Lower lobe of right lung (tissue), 2 donors: ENCODE data around the gene CCDC117. TPM values are rescaled to one million over a fixed set of nuclear protein-coding genes. Genes with fewer than 3 reads are reported as not detected.

ENCODE experiments used
- ATAC-seq, 2 donors: fragments of 200-7000 bp; cut with Tn5 transposase; one replicate each; pipeline ENCODE4 v1.9.1; 2020 to 2022; ENCODE audit warnings: mild to moderate bottlenecking in 2 of 2, moderate library complexity in 2 of 2
- DNase-seq: peaks from one replicate; pipeline ENCODE4 v3.0.0-alpha.2; 2020
- H3K27ac ChIP-seq: fragments of 200-600 bp; one replicate; pipeline ENCODE4 v1.8.0; 2022
- H3K27me3 ChIP-seq: fragments of 200-600 bp; one replicate; pipeline ENCODE4 v1.8.0; 2022; ENCODE audit warnings: low read depth
- H3K36me3 ChIP-seq: fragments of 200-600 bp; one replicate; pipeline ENCODE4 v1.8.0; 2022; ENCODE audit warnings: mild to moderate bottlenecking
- H3K4me1 ChIP-seq: fragments of 200-600 bp; one replicate; pipeline ENCODE4 v1.8.0; 2022
- H3K4me3 ChIP-seq: fragments of 200-600 bp; one replicate; pipeline ENCODE4 v1.8.0; 2022; ENCODE audit warnings: mild to moderate bottlenecking
- H3K9me3 ChIP-seq: fragments of 200-600 bp; one replicate; pipeline ENCODE4 v1.8.0; 2022
- intact Hi-C: fragments of 100-400 bp; cut with DNase I; formaldehyde crosslinking; loops from one replicate; pipeline ENCODE4 v1.11.0; 2022
- total RNA-seq: library from RNA; stranded (reverse); fragmentation: NEBNext Ultra II Directional; extraction: Animal tissue kit (Norgen Biotek cat#: 25700); gene quantifications from one replicate; pipeline ENCODE4 v1.2.1, GENCODE V29; 2021
- TF ChIP-seq, protein P1 (sequence below): fragments of 200-600 bp; IDR thresholded peaks from one replicate; pipeline ENCODE4 v1.8.0; 2022; ENCODE audit warnings: antibody characterized with exemption, mild to moderate bottlenecking
- donor health status: DM: no; HTN: yes; CAD: no; lungs with severe emphysema.

Gene CCDC117
- total RNA-seq, 1 donor from 2014 or later: 21.4 TPM

DNA sequence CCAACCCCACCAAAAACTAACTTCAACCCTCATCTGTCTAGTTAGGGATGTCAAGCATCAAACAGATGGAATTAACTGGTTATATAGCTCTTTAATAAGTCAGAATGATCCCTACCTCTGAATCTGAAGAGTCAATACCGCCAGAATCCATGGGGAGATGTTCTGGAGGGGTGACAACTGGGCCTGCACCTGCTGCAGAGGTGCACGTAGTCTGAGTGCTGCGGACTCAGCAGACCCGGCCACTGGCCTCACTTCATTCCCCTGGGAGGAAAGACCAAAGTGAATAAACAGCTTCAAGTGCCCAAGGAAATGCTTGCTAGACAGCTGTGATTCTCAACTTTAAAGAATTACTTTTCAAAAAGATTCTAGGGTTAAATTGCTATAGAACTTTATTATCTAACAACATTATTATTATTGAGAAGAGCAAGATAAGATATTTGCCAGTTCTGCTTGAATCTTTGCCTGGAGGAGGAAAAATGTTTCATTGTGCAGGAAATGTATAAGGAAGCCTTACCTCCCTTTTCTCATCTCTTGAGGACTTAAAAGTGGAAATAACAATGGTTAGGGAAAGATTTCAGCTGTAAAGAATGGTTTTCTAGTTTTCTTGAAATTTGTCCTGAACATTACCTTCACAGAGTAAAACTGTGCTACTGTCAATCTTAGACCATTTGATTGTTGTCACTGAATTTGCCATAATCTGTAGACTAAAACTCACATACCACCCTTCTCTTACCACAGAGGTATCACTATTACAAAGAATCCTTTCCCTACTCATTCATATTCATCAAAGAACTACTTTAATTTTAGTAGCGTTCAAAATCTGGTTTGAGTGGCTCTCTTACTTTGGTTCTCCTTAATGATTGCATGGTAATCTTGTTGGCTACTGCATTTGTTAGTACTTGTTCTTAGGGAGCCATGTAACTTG, 23.7 kb downstream of the CCDC117 start:
- Histone ChIP-seq H3K27ac (peak overlapping the region; percentile 19), H3K9me3 (no peaks in the 10 kb centered on the region), H3K27me3 (no peaks in the 10 kb centered on the region), H3K4me3 (peak overlapping the region; percentile 65), H3K36me3 (peaks cover 67% of the 10 kb centered on the region), H3K4me1 (peaks cover 56% of the 10 kb centered on the region)
- TF ChIP-seq, protein P1, sequence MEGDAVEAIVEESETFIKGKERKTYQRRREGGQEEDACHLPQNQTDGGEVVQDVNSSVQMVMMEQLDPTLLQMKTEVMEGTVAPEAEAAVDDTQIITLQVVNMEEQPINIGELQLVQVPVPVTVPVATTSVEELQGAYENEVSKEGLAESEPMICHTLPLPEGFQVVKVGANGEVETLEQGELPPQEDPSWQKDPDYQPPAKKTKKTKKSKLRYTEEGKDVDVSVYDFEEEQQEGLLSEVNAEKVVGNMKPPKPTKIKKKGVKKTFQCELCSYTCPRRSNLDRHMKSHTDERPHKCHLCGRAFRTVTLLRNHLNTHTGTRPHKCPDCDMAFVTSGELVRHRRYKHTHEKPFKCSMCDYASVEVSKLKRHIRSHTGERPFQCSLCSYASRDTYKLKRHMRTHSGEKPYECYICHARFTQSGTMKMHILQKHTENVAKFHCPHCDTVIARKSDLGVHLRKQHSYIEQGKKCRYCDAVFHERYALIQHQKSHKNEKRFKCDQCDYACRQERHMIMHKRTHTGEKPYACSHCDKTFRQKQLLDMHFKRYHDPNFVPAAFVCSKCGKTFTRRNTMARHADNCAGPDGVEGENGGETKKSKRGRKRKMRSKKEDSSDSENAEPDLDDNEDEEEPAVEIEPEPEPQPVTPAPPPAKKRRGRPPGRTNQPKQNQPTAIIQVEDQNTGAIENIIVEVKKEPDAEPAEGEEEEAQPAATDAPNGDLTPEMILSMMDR: no peak
- intact Hi-C loops: no loop called here
- ATAC-seq (no peak), DNase-seq (no peak)

DNA sequence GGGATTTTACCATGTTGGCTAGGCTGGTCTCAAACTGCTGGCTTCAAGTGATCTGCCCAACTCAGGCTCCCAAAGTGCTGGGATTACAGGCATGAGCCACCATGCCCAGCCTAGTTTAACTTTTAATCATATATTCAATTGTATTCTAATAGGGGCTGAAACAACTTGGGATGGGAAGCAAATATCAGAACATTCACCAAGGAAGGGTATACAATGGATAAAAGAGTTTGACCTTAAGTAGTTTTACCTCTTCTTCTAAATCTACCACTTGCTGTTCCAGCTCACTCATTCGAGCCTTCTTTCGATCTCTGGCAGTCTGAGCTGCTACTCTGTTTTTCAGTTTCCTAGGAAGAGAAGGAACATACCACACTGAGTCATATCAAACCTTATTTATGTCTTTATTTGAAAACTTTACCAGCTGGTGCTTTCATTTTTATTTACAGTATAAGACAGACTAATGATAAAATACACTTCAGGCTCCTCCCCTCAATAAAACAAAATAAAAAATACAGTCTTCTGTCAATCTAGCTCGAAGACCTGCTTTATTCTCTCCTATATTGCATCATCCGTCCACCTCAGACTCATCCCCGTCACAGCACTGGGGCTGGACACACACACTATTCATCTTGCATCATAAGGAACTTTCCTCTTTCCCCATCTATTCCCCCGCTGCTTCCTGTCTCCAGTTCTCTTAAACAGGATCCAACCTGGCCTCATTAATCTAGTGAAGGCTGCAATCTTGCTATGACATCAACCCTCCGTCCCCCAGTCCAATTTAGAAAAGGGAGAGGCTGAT, 26.5 kb downstream of the CCDC117 start:
- DNase-seq (peak; percentile 60), ATAC-seq (peak; percentile 45 to 63)
- H3K27me3 ChIP-seq: no peaks in the 10 kb centered on the region
- H3K36me3 ChIP-seq: peaks cover 47% of the 10 kb centered on the region
- H3K4me3 ChIP-seq: peak overlapping the region; percentile 65
- intact Hi-C loops: no loop called here
- TF ChIP-seq, protein P1: no peak
- peaks cover 74% of the 10 kb centered on the region for H3K4me1 ChIP-seq
- peak overlapping the region; percentile 100 for H3K27ac ChIP-seq
- no peaks in the 10 kb centered on the region for H3K9me3 ChIP-seq

DNA sequence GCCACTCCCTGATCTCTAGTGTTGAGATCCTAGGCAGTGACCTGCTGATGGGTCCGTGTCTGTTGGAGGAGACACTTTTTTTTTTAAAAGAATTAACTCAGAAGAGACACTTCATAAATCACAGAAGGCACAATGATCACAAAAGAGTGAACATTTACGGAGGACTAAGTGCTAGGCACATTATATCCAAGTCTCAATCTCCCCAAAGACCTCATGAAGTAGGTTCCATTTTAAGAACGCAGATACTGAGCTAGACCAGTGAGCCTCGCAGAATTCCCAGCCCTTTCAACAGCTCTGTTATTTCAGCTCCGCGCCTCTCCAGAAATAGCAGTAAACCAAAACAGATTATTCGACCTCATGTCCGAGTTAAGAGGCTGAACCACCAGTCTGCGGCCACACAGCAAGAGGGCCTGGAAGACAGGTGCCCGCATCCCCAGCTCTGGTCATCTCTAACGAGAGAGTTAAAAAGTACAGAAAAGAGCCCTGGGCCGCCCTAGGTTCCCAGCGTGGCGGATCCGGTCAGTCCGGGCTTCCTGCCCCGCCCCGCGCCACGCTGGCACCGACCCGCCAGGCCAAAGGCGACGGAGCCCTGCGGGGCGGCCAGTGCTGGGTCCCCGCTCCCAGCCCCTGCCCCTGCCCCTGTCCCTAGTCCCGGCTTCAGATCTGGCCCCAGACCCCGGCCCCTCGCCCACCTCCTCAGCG, 27.3 kb downstream of the CCDC117 start:
- Histone ChIP-seq H3K4me1 (peaks cover 68% of the 10 kb centered on the region), H3K27ac (peak overlapping the region; percentile 100), H3K9me3 (no peaks in the 10 kb centered on the region), H3K4me3 (peak overlapping the region; percentile 65), H3K27me3 (no peaks in the 10 kb centered on the region), H3K36me3 (peaks cover 40% of the 10 kb centered on the region)
- TF ChIP-seq, protein P1: no peak
- ATAC-seq: peak; percentile 87 to 91
- peak; percentile 83 for DNase-seq
- intact Hi-C loops: no loop called here

DNA sequence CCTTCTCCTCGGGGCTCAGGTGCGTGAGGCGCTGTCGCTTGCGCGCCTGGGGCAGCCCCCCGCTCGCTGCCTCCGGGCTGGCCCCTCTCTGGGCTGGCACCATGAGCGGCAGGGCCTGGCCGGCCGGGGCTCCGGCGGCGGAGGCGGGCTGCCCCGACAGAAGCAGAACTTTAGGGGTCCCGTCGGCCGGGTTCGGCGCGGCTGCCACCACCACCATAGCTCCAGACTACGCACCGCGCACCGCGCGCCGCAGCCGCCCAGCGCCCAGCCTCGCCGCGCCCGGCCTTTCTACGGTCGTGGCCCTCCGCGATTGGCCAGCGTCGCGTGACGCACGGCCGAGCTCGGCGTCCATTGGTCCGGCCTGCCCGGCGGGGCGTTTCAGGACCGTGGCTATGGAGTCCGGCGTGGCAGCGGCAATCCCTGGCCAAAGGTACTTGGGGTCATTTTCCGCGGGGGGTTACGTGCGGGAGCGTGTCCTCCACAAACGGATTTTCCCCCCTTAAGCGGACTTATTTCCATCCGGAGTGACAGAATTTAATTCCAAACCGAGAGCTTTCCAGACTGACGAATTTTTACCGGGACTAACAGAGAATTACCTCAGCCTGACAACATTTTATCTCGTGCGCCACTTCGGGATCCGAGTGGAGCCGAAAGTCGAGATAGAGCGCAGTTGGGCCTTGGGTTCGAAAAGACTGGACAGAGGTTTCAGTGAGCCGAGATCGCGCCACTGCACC, 28.0 kb downstream of the CCDC117 start, which contains the start of gene XBP1:
Gene XBP1 (minus strand): TSS at position 262 of the 734 bp plus-strand sequence.
- Histone ChIP-seq H3K36me3 (peaks cover 33% of the 10 kb centered on the region), H3K27ac (peak within 1 kb of the TSS; percentile 100), H3K9me3 (no peaks in the 10 kb centered on the region), H3K4me1 (peaks cover 61% of the 10 kb centered on the region), H3K27me3 (no peaks in the 10 kb centered on the region), H3K4me3 (peak within 1 kb of the TSS; percentile 65)
- intact Hi-C loops: no loop called here
- DNase-seq (peak; percentile 96), ATAC-seq (peak; percentile 96 to 99)
- TF ChIP-seq, protein P1: no peak
